Loucy (cell line): ENCODE results near the gene RGS19.

Experiments
- CTCF ChIP-seq: fragments of 200-600 bp; sonication (generic); conservative IDR thresholded peaks from 2 replicates; pipeline ENCODE4 v1.5.1; 2014; ENCODE audit warnings: mild to moderate bottlenecking, antibody characterized with exemption, low read length
- EZH2phosphoT487 ChIP-seq: fragments of 200-600 bp; IDR thresholded peaks from 2 replicates; pipeline ENCODE4 v1.6.1; 2018; ENCODE audit warnings: antibody characterized with exemption, mild to moderate bottlenecking, moderate library complexity, borderline replicate concordance

- TF ChIP-seq CTCF (no peak), EZH2phosphoT487 (no peak)
Observed at GRCh38 chr20:64114356-64114971, 35.1 kb upstream of the RGS19 start.
